H1 (cell line): ENCODE results near the gene SHCBP1. TPM values are rescaled to one million over a fixed set of nuclear protein-coding genes. Genes with fewer than 3 reads are reported as not detected.
A peak's percentile ranks its signal among the peaks of the same experiment; 100 is the strongest.

Experiments used
- CTCF ChIA-PET: fragments of 300-600 bp; sonication (Branson Sonifier 250); formaldehyde crosslinking; loops from one replicate; lab custom pipeline; 2021; ENCODE audit not compliant: partially characterized antibody; lab: Charles Lee
- POLR2A ChIA-PET: fragments of 300-600 bp; sonication (Branson Sonifier 250); formaldehyde crosslinking; loops from one replicate; lab custom pipeline; 2021; ENCODE audit warnings: inconsistent platforms; ENCODE audit not compliant: partially characterized antibody; lab: Charles Lee
- DNase-seq, 2 experiments: peaks; one replicate each; pipeline versions ENCODE4 v3.0.0 to v3.0.0-alpha.2; 2010 to 2022; ENCODE audit warnings: low spot score in 2 of 2, low read depth in 1 of 2, mixed read lengths in 1 of 2
- FAIRE-seq: peaks from 2 replicates; lab custom pipeline; 2011; peaks lifted over from hg19 to GRCh38; lab: Jason Lieb, UNC
- H2AFZ ChIP-seq: 2 replicates; pipeline ENCODE4 v1.8.1; 2012; ENCODE audit warnings: low read length, inconsistent platforms
- H2AK5ac ChIP-seq: 2 replicates; pipeline ENCODE4 v1.6.1; 2013; ENCODE audit warnings: low read depth, low read length
- H2BK120ac ChIP-seq: replicated peaks from 2 replicates; pipeline ENCODE3; 2013; ENCODE audit warnings: low read depth, low read length, inconsistent platforms
- H2BK12ac ChIP-seq: 2 replicates; pipeline ENCODE4 v1.6.1; 2013; ENCODE audit warnings: low read depth, low read length
- H2BK15ac ChIP-seq: 2 replicates; pipeline ENCODE4 v1.6.1; 2013; ENCODE audit warnings: low read length
- H2BK20ac ChIP-seq: 2 replicates; pipeline ENCODE4 v1.6.1; 2013; ENCODE audit warnings: low read length
- H2BK5ac ChIP-seq: 2 replicates; pipeline ENCODE4 v1.6.1; 2013; ENCODE audit warnings: low read depth, low read length
- H3K14ac ChIP-seq: 2 replicates; pipeline ENCODE4 v1.6.1; 2013; ENCODE audit warnings: inconsistent platforms; ENCODE audit not compliant: insufficient read length
- H3K18ac ChIP-seq: 2 replicates; pipeline ENCODE4 v1.6.1; 2013; ENCODE audit warnings: low read length; ENCODE audit errors: extremely low read depth
- H3K23ac ChIP-seq: 2 replicates; pipeline ENCODE4 v1.6.1; 2013; ENCODE audit warnings: inconsistent platforms; ENCODE audit not compliant: insufficient read length
- H3K23me2 ChIP-seq: 2 replicates; pipeline ENCODE4 v1.6.1; 2013; ENCODE audit warnings: low read depth, low read length
- H3K27ac ChIP-seq: 2 replicates; pipeline ENCODE4 v1.6.1; 2011; ENCODE audit warnings: low read depth, low read length, inconsistent platforms
- H3K27me3 ChIP-seq, 4 experiments: replicated peaks in 1 of 4; 1 replicate in 1 of 4; 2 replicates in 3 of 4; pipeline versions ENCODE4 v1.6.1 to v1.8.1; 2011 to 2013; ENCODE audit warnings: low read length in 3 of 4, mild to moderate bottlenecking in 3 of 4, inconsistent platforms in 2 of 4, mixed read lengths in 2 of 4, moderate library complexity in 1 of 4; ENCODE audit not compliant: control insufficient read depth in 3 of 4, insufficient read depth in 3 of 4; ENCODE audit errors: extremely low read depth in 1 of 4
- H3K36me3 ChIP-seq, 4 experiments: 2 replicates each; pipeline versions ENCODE4 v1.6.1 to v1.8.1; 2011 to 2013; ENCODE audit warnings: mild to moderate bottlenecking in 4 of 4, low read length in 3 of 4, moderate library complexity in 2 of 4, control low read depth in 1 of 4, inconsistent platforms in 1 of 4; ENCODE audit not compliant: insufficient read depth in 4 of 4, control insufficient read depth in 2 of 4
- H3K4ac ChIP-seq: replicated peaks from 2 replicates; pipeline ENCODE3; 2013; ENCODE audit warnings: low read length, low read depth, mixed read lengths, inconsistent platforms; ENCODE audit not compliant: insufficient read length
- H3K4me1 ChIP-seq, 4 experiments: replicated peaks in 1 of 4; 1 replicate in 1 of 4; 2 replicates in 3 of 4; pipeline versions ENCODE4 v1.6.1 to v1.8.1; 2011 to 2013; ENCODE audit warnings: low read length in 3 of 4, inconsistent platforms in 2 of 4, mixed read lengths in 1 of 4; ENCODE audit not compliant: insufficient read depth in 4 of 4, control insufficient read depth in 3 of 4
- H3K4me2 ChIP-seq, 2 experiments: 2 replicates each; pipeline versions ENCODE4 v1.6.1 to v1.8.1; 2011 to 2013; ENCODE audit warnings: low read depth in 2 of 2, low read length in 2 of 2, control low read depth in 1 of 2, inconsistent platforms in 1 of 2, mild to moderate bottlenecking in 1 of 2; ENCODE audit not compliant: insufficient read depth in 1 of 2
- H3K4me3 ChIP-seq, 4 experiments: fragments of 200-600, 300-600 bp in 1 of 4; sonication (generic), shearing (Covaris generic), sonication (Bioruptor Twin) in 1 of 4; 2 replicates each; pipeline versions ENCODE4 v1.5.1 to v1.8.1; 2011 to 2016; ENCODE audit warnings: low read length in 4 of 4, low read depth in 3 of 4, control low read depth in 2 of 4, inconsistent platforms in 2 of 4, mild to moderate bottlenecking in 2 of 4, mixed read lengths in 1 of 4, moderate library complexity in 1 of 4; ENCODE audit not compliant: insufficient read depth in 2 of 4; ENCODE audit errors: extremely low read depth in 1 of 4
- H3K56ac ChIP-seq: replicated peaks from 2 replicates; pipeline ENCODE3; 2013; ENCODE audit warnings: low read depth, mild to moderate bottlenecking, mixed read lengths, low read length, inconsistent platforms; ENCODE audit not compliant: insufficient read length
- H3K79me1 ChIP-seq: 2 replicates; pipeline ENCODE4 v1.6.1; 2013; ENCODE audit warnings: low read depth, low read length, control low read depth
- H3K79me2 ChIP-seq, 2 experiments: 2 replicates each; pipeline versions ENCODE4 v1.6.1 to v1.8.1; 2012 to 2013; ENCODE audit warnings: low read length in 2 of 2, mild to moderate bottlenecking in 2 of 2, inconsistent platforms in 1 of 2; ENCODE audit not compliant: insufficient read depth in 2 of 2, control insufficient read depth in 1 of 2
- H3K9ac ChIP-seq, 4 experiments: replicated peaks in 1 of 4; 1 replicate in 1 of 4; 2 replicates in 3 of 4; pipeline versions ENCODE4 v1.6.1 to v1.8.1; 2011 to 2013; ENCODE audit warnings: low read depth in 3 of 4, low read length in 3 of 4, control low read depth in 2 of 4, mild to moderate bottlenecking in 2 of 4, moderate library complexity in 2 of 4, inconsistent platforms in 1 of 4; ENCODE audit errors: extremely low read depth in 1 of 4
- H3K9me3 ChIP-seq, 2 experiments: 2 replicates each; pipeline versions ENCODE4 v1.6.1 to v1.8.1; 2012 to 2013; ENCODE audit warnings: mild to moderate bottlenecking in 2 of 2, moderate library complexity in 2 of 2, control low read depth in 1 of 2, inconsistent platforms in 1 of 2, low read depth in 1 of 2, low read length in 1 of 2, mixed read lengths in 1 of 2; ENCODE audit not compliant: insufficient read depth in 2 of 2
- H4K20me1 ChIP-seq, 2 experiments: replicated peaks in 1 of 2; 2 replicates each; pipeline versions ENCODE3 to v1.8.1; 2011 to 2013; ENCODE audit warnings: inconsistent platforms in 2 of 2, low read length in 2 of 2, mild to moderate bottlenecking in 1 of 2; ENCODE audit not compliant: insufficient read depth in 2 of 2, control insufficient read depth in 1 of 2
- H4K5ac ChIP-seq: 2 replicates; pipeline ENCODE4 v1.6.1; 2013; ENCODE audit warnings: low read length, low read depth, mixed read lengths, inconsistent platforms; ENCODE audit not compliant: insufficient read length
- H4K8ac ChIP-seq: 2 replicates; pipeline ENCODE4 v1.8.0; 2013; ENCODE audit warnings: mild to moderate bottlenecking, moderate library complexity, low read length, inconsistent platforms; ENCODE audit not compliant: insufficient read depth; ENCODE audit errors: extremely low read depth
- H4K91ac ChIP-seq: replicated peaks from 2 replicates; pipeline ENCODE3; 2013; ENCODE audit warnings: low read length, mixed read lengths, inconsistent platforms; ENCODE audit not compliant: insufficient read length
- CTCF ChIP-seq, 3 experiments: IDR thresholded peaks; 1 replicate in 2 of 3; 2 replicates in 1 of 3; pipeline versions ENCODE4 v1.5.1 to v1.6.1; 2011; ENCODE audit warnings: low read length in 3 of 3, mild to moderate bottlenecking in 3 of 3, inconsistent platforms in 2 of 3, low read depth in 1 of 3, moderate library complexity in 1 of 3; ENCODE audit not compliant: insufficient read depth in 1 of 3; ENCODE audit errors: control extremely low read depth in 1 of 3
- SP1 ChIP-seq: IDR thresholded peaks from 2 replicates; pipeline ENCODE4 v1.6.1; 2011; ENCODE audit warnings: low read depth, low read length
- WGBS, 2 experiments: shearing (Covaris generic) in 1 of 2; methylation state at CpG; one replicate each; pipeline versions ENCODE4 v1.1.6 to v1.1.7; 2013 to 2015; ENCODE audit warnings: low lambda C conversion rate in 2 of 2, mixed read lengths in 2 of 2, inconsistent platforms in 1 of 2, low coverage in 1 of 2, missing lambda C conversion rate in 1 of 2; ENCODE audit not compliant: insufficient replicate concordance in 2 of 2, insufficient coverage in 1 of 2, insufficient read length in 1 of 2; ENCODE audit errors: extremely low coverage in 1 of 2, missing lambda C conversion rate in 1 of 2; 5-methylcytosine and 5-hydroxymethylcytosine counted together
- polyA plus RNA-seq, 7 experiments: library from polyadenylated mRNA; depleted of rRNA in 3 of 7; stranded (reverse) in 5 of 7; unstranded in 2 of 7; fragments of >200 nt in 5 of 7; fragments of 200-250 nt in 2 of 7; gene quantifications; 1 replicate in 5 of 7; 2 replicates in 1 of 7; 4 replicates in 1 of 7; pipeline versions ENCODE4 v1.2.1 to v1.2.3, GENCODE V29; 2011 to 2013; ENCODE audit warnings: missing spikeins in 2 of 7, mixed read lengths in 2 of 7
- total RNA-seq: library from RNA; stranded (reverse); fragmentation: NEBNext Ultra II Directional; extraction: Animal tissue kit (Norgen Biotek cat#: 25700); gene quantifications from 2 replicates; pipeline ENCODE4 v1.2.1, GENCODE V29; 2021

The SHCBP1 gene
- total and polyA plus RNA-seq, 2 of the 8 experiments (the other 6 are each of a cell fraction or from before 2014, with no cell fraction given): 5.7 to 14.8 TPM

- peaks cover 0 to 2% of the 10 kb centered on the region in 2 experiments for H4K20me1 ChIP-seq
- TF ChIP-seq CTCF (IDR thresholded peaks at IDR 0.05; ENCODE audit: control extremely low read depth in 1 of 3, insufficient read depth in 1 of 3, low read depth in 1 of 3, low read length in 3 of 3): peak in 1 of 3 experiments; percentile 3; a peak in 1 of 4 replicates
- TF ChIP-seq SP1: no peak
- TF ChIP-seq, all 59 proteins: peak for 1
- H3K23me2 ChIP-seq: no peaks in the 10 kb centered on the region
- H3K27me3 ChIP-seq: no peaks in the 10 kb centered on the region
- 79% methylated on average over 1 of the region's 1 CpG; no CpG with 5 or more reads in 1 of the 2 experiments for WGBS, 2 experiments
- H4K91ac ChIP-seq: no peak overlapping the region
- H4K5ac ChIP-seq: no peak overlapping the region
- H3K56ac ChIP-seq: no peak overlapping the region
- H3K36me3 ChIP-seq: peaks cover 7 to 40% (median 29%) of the 10 kb centered on the region in 4 experiments; a peak in 7 of 8 replicates
- no peaks in the 10 kb centered on the region; the same call in 1 of the 2 replicates for H3K79me1 ChIP-seq
- H3K79me2 ChIP-seq: no peaks in the 10 kb centered on the region
- no peak for FAIRE-seq
- no peak overlapping the region for H2BK120ac ChIP-seq
- no peak overlapping the region for H2AK5ac ChIP-seq
- H2AFZ ChIP-seq: no peak overlapping the region
- no peak overlapping the region for H3K27ac ChIP-seq
- no peak overlapping the region for H2BK12ac ChIP-seq
- H4K8ac ChIP-seq: no peak overlapping the region
- ChIA-PET POLR2A (interaction anchor here (0.9 to 1.2 kb wide), 2 partner anchors 9 to 22 kb away, joined by 3 read pairs; no protein-coding TSS in a partner anchor), CTCF (interaction anchor here (1.3 to 1.7 kb wide), 2 partner anchors 25 to 52 kb away, joined by 4 to 6 read pairs; no protein-coding TSS in a partner anchor)
- H3K4me2 ChIP-seq: no peak overlapping the region
- no peak overlapping the region for H3K23ac ChIP-seq
- no peaks in the 10 kb centered on the region for H3K9me3 ChIP-seq
- H2BK15ac ChIP-seq: no peak overlapping the region
- no peak overlapping the region for H3K18ac ChIP-seq
- H2BK20ac ChIP-seq: no peak overlapping the region
- no peak for DNase-seq
- no peak overlapping the region for H3K4me3 ChIP-seq
- no peak overlapping the region for H2BK5ac ChIP-seq
- no peaks in the 10 kb centered on the region for H3K4me1 ChIP-seq
- no peak overlapping the region for H3K14ac ChIP-seq
- H3K4ac ChIP-seq: no peak overlapping the region
- H3K9ac ChIP-seq: no peak overlapping the region
Observed at GRCh38 chr16:46607529-46607928, 13.7 kb downstream of the SHCBP1 start.
